ENCODE data around the gene KDM5C. TPM values are rescaled to one million over a fixed set of nuclear protein-coding genes. Genes with fewer than 3 reads are reported as not detected.

KDM5C gene
- total RNA-seq, 1 experiment from 2014 or later: 98.7 TPM

GRCh38 chrX:53194308-53194707 lies 30.7 kb downstream of the KDM5C start:
- H3K27me3 Mint-ChIP-seq (ENCODE audit: low read depth): peaks cover 2% of the 10 kb centered on the region; the same call in 1 of the 2 replicates

More at GRCh38 chrX:53194308-53194707, 30.7 kb downstream of the KDM5C start:
- H3K4me2 ChIP-seq (ENCODE audit: insufficient read depth, insufficient read length, low read length): no peak overlapping the region
- TF ChIP-seq CTCF (conservative IDR thresholded peaks at IDR 0.05): no peak
- no peak overlapping the region for H2BK15ac ChIP-seq (ENCODE audit: low read depth, low read length)
- H3K56ac ChIP-seq (ENCODE audit: insufficient read length, low read depth, low read length): no peak overlapping the region
- H3K79me2 ChIP-seq (ENCODE audit: insufficient read depth, low read length): no peaks in the 10 kb centered on the region
- no peak overlapping the region for H2BK120ac ChIP-seq (ENCODE audit: low read depth, low read length, poor library complexity, severe bottlenecking)
- DNase-seq: no peak
- H3T11ph ChIP-seq (ENCODE audit: low read length): no peak overlapping the region
- H3K79me1 ChIP-seq (ENCODE audit: insufficient read depth, low read depth, low read length, poor library complexity, severe bottlenecking): no peaks in the 10 kb centered on the region
- H4K8ac ChIP-seq (replicated peaks; ENCODE audit: insufficient read length, low read depth, low read length): no peak overlapping the region
- H3K14ac ChIP-seq (ENCODE audit: insufficient read depth, low read length): no peak overlapping the region
- no peaks in the 10 kb centered on the region for H3K4me1 ChIP-seq (ENCODE audit: insufficient read depth, low read length)
- Mint-ChIP-seq H3K36me3 (ENCODE audit: insufficient read depth in 1 of 3, low read depth in 3 of 3) (peaks cover 55 to 69% (median 59%) of the 10 kb centered on the region in 3 experiments), H3K27ac (no peak overlapping the region), H3K9me3 (peaks cover 17 to 78% of the 10 kb centered on the region in 2 experiments), H3K4me3 (no peak overlapping the region), H3K4me1 (no peaks in the 10 kb centered on the region)
- no peak overlapping the region for H2BK5ac ChIP-seq (ENCODE audit: insufficient read length, low read length)
- no peak overlapping the region for H2AK5ac ChIP-seq (ENCODE audit: insufficient read length, low read length)
- no peak overlapping the region for H2BK20ac ChIP-seq (ENCODE audit: low read depth, low read length, poor library complexity, severe bottlenecking)
- no peak overlapping the region for H2BK12ac ChIP-seq (ENCODE audit: insufficient read length, low read depth, low read length)
- no peak overlapping the region for H4K91ac ChIP-seq (ENCODE audit: insufficient read length, low read depth, low read length)
- H3K9me3 ChIP-seq (ENCODE audit: control insufficient read depth, low read depth, low read length): no peaks in the 10 kb centered on the region
- peaks cover 4% of the 10 kb centered on the region for H4K20me1 ChIP-seq (ENCODE audit: control insufficient read depth, insufficient read depth, insufficient read length)
- no peaks in the 10 kb centered on the region for H3K23me2 ChIP-seq (ENCODE audit: insufficient read length, low read depth, low read length, poor library complexity, severe bottlenecking)
- H3K18ac ChIP-seq (ENCODE audit: insufficient read length, low read depth, low read length): no peak overlapping the region
- H4K5ac ChIP-seq (ENCODE audit: insufficient read length, low read depth, low read length): no peak overlapping the region
- H3K27ac ChIP-seq (ENCODE audit: insufficient read length, low read depth, low read length): no peak overlapping the region
- H3K27me3 ChIP-seq (ENCODE audit: insufficient read depth, low read length): no peaks in the 10 kb centered on the region
- no peak overlapping the region for H3K9ac ChIP-seq (ENCODE audit: extremely low read depth, insufficient read length, low read length)
- no peak overlapping the region for H3K4ac ChIP-seq (ENCODE audit: low read depth, low read length)
- no peak overlapping the region for H2AFZ ChIP-seq (ENCODE audit: low read length)
- no peak overlapping the region for H3K23ac ChIP-seq (ENCODE audit: insufficient read length, low read depth, low read length)
- WGBS (ENCODE audit: extremely low coverage, insufficient read length, low lambda C conversion rate): no CpG with 5 or more reads among the region's 16 CpGs
